SK-N-SH (cell line): ENCODE measurements around the gene CDK4. TPM values are rescaled to one million over a fixed set of nuclear protein-coding genes. Genes with fewer than 3 reads are reported as not detected.

Experiments
- CTCF ChIA-PET: fragments of 300-600, 350-600 bp; formaldehyde crosslinking; extraction: SDS; loops from one replicate; lab custom pipeline; 2021; lab: Yijun Ruan, JAX
- POLR2A ChIA-PET: fragments of 350-600 bp; sonication (Branson Sonifier 250); formaldehyde crosslinking; extraction: SDS; loops from one replicate; lab custom pipeline; 2020; ENCODE audit warnings: antibody characterized with exemption, inconsistent platforms; lab: Yijun Ruan, JAX
- DNase-seq: peaks from one replicate; pipeline ENCODE4 v3.0.0; 2012
- H2AFZ ChIP-seq: fragments of 200-600 bp; sonication (generic); 2 replicates; pipeline ENCODE4 v1.8.1; 2016; ENCODE audit warnings: antibody characterized with exemption, mild to moderate bottlenecking, low read depth
- H3F3A ChIP-seq: fragments of 200-600 bp; sonication (generic); replicated peaks from 2 replicates; pipeline ENCODE3; 2016; ENCODE audit warnings: antibody characterized with exemption, mild to moderate bottlenecking; ENCODE audit not compliant: insufficient read depth
- H3K27ac ChIP-seq, 2 experiments: fragments of 200-500 bp in 1 of 2; fragments of 200-600 bp in 1 of 2; sonication (Bioruptor generic) in 1 of 2; sonication (generic), shearing (Covaris generic) in 1 of 2; 2 replicates each; pipeline versions ENCODE4 v1.5.1 to v1.6.1; 2014 to 2016; ENCODE audit warnings: low read depth in 2 of 2, inconsistent platforms in 1 of 2, low read length in 1 of 2, mild to moderate bottlenecking in 1 of 2, mixed read lengths in 1 of 2
- H3K27me3 ChIP-seq: fragments of 200-600 bp; sonication (generic), shearing (Covaris generic); 2 replicates; pipeline ENCODE4 v1.6.1; 2016; ENCODE audit warnings: mixed run types; ENCODE audit not compliant: insufficient read depth
- H3K36me3 ChIP-seq, 2 experiments: fragments of 200-500 bp in 1 of 2; fragments of 200-600 bp in 1 of 2; sonication (Bioruptor generic) in 1 of 2; sonication (generic) in 1 of 2; replicated peaks in 1 of 2; 2 replicates each; pipeline versions ENCODE3 to v1.5.1; 2014 to 2016; ENCODE audit warnings: low read length in 1 of 2, mild to moderate bottlenecking in 1 of 2; ENCODE audit not compliant: insufficient read depth in 2 of 2, control insufficient read depth in 1 of 2
- H3K4me1 ChIP-seq, 2 experiments: fragments of 200-500 bp in 1 of 2; fragments of 200-600 bp in 1 of 2; sonication (Bioruptor generic) in 1 of 2; sonication (generic), shearing (Covaris generic) in 1 of 2; 2 replicates each; pipeline versions ENCODE4 v1.5.1 to v1.6.1; 2014 to 2016; ENCODE audit warnings: low read depth in 1 of 2, low read length in 1 of 2, mixed run types in 1 of 2; ENCODE audit not compliant: insufficient read depth in 2 of 2, control insufficient read depth in 1 of 2
- H3K4me2 ChIP-seq: fragments of 200-600 bp; sonication (generic), shearing (Covaris generic); 2 replicates; pipeline ENCODE4 v1.6.1; 2017; ENCODE audit warnings: mixed run types
- H3K4me3 ChIP-seq, 2 experiments: fragments of 200-500 bp in 1 of 2; fragments of 200-600 bp in 1 of 2; sonication (Bioruptor generic) in 1 of 2; sonication (generic), shearing (Covaris generic) in 1 of 2; 2 replicates each; pipeline versions ENCODE4 v1.5.1 to v1.8.1; 2014 to 2016; ENCODE audit warnings: low read depth in 2 of 2, inconsistent platforms in 1 of 2, low read length in 1 of 2, mild to moderate bottlenecking in 1 of 2, mixed read lengths in 1 of 2, moderate library complexity in 1 of 2
- H3K79me2 ChIP-seq: fragments of 200-600 bp; sonication (generic); 2 replicates; pipeline ENCODE4 v1.8.1; 2017; ENCODE audit warnings: mild to moderate bottlenecking; ENCODE audit not compliant: insufficient read depth
- H3K9ac ChIP-seq: fragments of 200-600 bp; sonication (generic); 2 replicates; pipeline ENCODE4 v1.6.1; 2017; ENCODE audit warnings: mixed run types
- H3K9me2 ChIP-seq: fragments of 200-600 bp; sonication (generic); 2 replicates; pipeline ENCODE4 v1.6.1; 2017; ENCODE audit warnings: mixed run types
- H3K9me3 ChIP-seq: fragments of 200-600 bp; sonication (generic); 2 replicates; pipeline ENCODE4 v1.6.1; 2017; ENCODE audit warnings: mixed run types, mild to moderate bottlenecking, moderate library complexity
- H4K20me1 ChIP-seq: fragments of 200-600 bp; sonication (generic); 2 replicates; pipeline ENCODE4 v1.6.1; 2017; ENCODE audit warnings: mild to moderate bottlenecking, mixed run types; ENCODE audit not compliant: insufficient read depth
- CHD2 ChIP-seq: fragments of 150-350 bp; IDR thresholded peaks from 2 replicates; pipeline ENCODE4 v1.6.1; 2018; ENCODE audit warnings: low read length; ENCODE audit not compliant: partially characterized antibody
- EP300 ChIP-seq, 2 experiments: IDR thresholded peaks; 2 replicates each; pipeline versions ENCODE4 v1.4.0 to v1.6.1; 2012; ENCODE audit warnings: borderline replicate concordance in 1 of 2, low read depth in 1 of 2, low read length in 1 of 2
- FOSL2 ChIP-seq: IDR thresholded peaks from 2 replicates; pipeline ENCODE4 v1.4.0; 2012; ENCODE audit warnings: low read depth, mild to moderate bottlenecking, moderate library complexity, borderline replicate concordance
- FOXM1 ChIP-seq: IDR thresholded peaks from 2 replicates; pipeline ENCODE4 v1.4.0; 2012; ENCODE audit warnings: low read depth, mild to moderate bottlenecking
- GABPA ChIP-seq: IDR thresholded peaks from 2 replicates; pipeline ENCODE4 v1.4.0; 2012; ENCODE audit warnings: low read depth, mild to moderate bottlenecking
- JUND ChIP-seq: IDR thresholded peaks from 2 replicates; pipeline ENCODE4 v1.4.0; 2012
- MEF2A ChIP-seq: IDR thresholded peaks from 2 replicates; pipeline ENCODE4 v1.4.0; 2012; ENCODE audit warnings: low read depth, borderline replicate concordance
- NRF1 ChIP-seq: IDR thresholded peaks from 2 replicates; pipeline ENCODE4 v1.6.1; 2012; ENCODE audit warnings: low read depth, mild to moderate bottlenecking, low read length
- RAD21 ChIP-seq: IDR thresholded peaks from 2 replicates; pipeline ENCODE4 v1.6.1; 2012; ENCODE audit warnings: mild to moderate bottlenecking, low read length
- RCOR1 ChIP-seq: fragments of 150-350 bp; IDR thresholded peaks from 2 replicates; pipeline ENCODE4 v1.6.1; 2017; ENCODE audit warnings: antibody characterized with exemption, low read length
- RFX5 ChIP-seq: IDR thresholded peaks from 2 replicates; pipeline ENCODE4 v1.6.1; 2012; ENCODE audit warnings: mild to moderate bottlenecking, improper control_type of control experiment, low read length
- RXRA ChIP-seq: IDR thresholded peaks from 2 replicates; pipeline ENCODE4 v1.4.0; 2012; ENCODE audit warnings: low read depth, mild to moderate bottlenecking, borderline replicate concordance
- SIN3A ChIP-seq: IDR thresholded peaks from 2 replicates; pipeline ENCODE4 v1.6.1; 2012; ENCODE audit warnings: low read depth, mild to moderate bottlenecking, low read length, moderate library complexity, borderline replicate concordance
- SMC3 ChIP-seq: IDR thresholded peaks from 2 replicates; pipeline ENCODE4 v1.6.1; 2012; ENCODE audit warnings: low read depth, low read length, improper control_type of control experiment
- TAF1 ChIP-seq: IDR thresholded peaks from 2 replicates; pipeline ENCODE4 v1.6.1; 2012; ENCODE audit warnings: low read depth, mild to moderate bottlenecking, low read length, moderate library complexity, borderline replicate concordance
- TCF12 ChIP-seq: IDR thresholded peaks from 2 replicates; pipeline ENCODE4 v1.4.0; 2012
- TEAD4 ChIP-seq: IDR thresholded peaks from 2 replicates; pipeline ENCODE4 v1.4.0; 2012; ENCODE audit warnings: mild to moderate bottlenecking, borderline replicate concordance; ENCODE audit not compliant: insufficient read depth
- YY1 ChIP-seq: IDR thresholded peaks from 2 replicates; pipeline ENCODE4 v1.4.0; 2012; ENCODE audit warnings: low read depth, mild to moderate bottlenecking
- WGBS: methylation state at CpG from one replicate; pipeline ENCODE4 v1.1.6; 2017; ENCODE audit warnings: low lambda C conversion rate; 5-methylcytosine and 5-hydroxymethylcytosine counted together
- polyA plus RNA-seq, 3 experiments: library from polyadenylated mRNA; depleted of rRNA; stranded (reverse); fragments of >200 nt; gene quantifications; 2 replicates each; pipeline ENCODE4 v1.2.3, GENCODE V29; 2012
- TF ChIP-seq, protein P1 (sequence below): fragments of 150-350 bp; IDR thresholded peaks from 2 replicates; pipeline ENCODE4 v1.6.1; 2016; ENCODE audit warnings: mild to moderate bottlenecking, low read depth, low read length
- TF ChIP-seq, protein P2 (sequence below): fragments of 150-350 bp; IDR thresholded peaks from 2 replicates; pipeline ENCODE4 v1.6.1; 2017; ENCODE audit warnings: antibody characterized with exemption, low read length, low read depth, borderline replicate concordance
- TF ChIP-seq, protein P3 (sequence below): IDR thresholded peaks from 2 replicates; pipeline ENCODE4 v1.4.0; 2012; ENCODE audit warnings: low read depth
- TF ChIP-seq, protein P4 (sequence below): IDR thresholded peaks from 2 replicates; pipeline ENCODE4 v1.4.0; 2012; ENCODE audit warnings: low read depth, borderline replicate concordance
- TF ChIP-seq, protein P5 (sequence below): IDR thresholded peaks from 2 replicates; pipeline ENCODE4; 2012

Gene CDK4
- polyA plus RNA-seq, 1 of the 3 experiments (the other 2 are of a cell fraction): 324 TPM

DNA sequence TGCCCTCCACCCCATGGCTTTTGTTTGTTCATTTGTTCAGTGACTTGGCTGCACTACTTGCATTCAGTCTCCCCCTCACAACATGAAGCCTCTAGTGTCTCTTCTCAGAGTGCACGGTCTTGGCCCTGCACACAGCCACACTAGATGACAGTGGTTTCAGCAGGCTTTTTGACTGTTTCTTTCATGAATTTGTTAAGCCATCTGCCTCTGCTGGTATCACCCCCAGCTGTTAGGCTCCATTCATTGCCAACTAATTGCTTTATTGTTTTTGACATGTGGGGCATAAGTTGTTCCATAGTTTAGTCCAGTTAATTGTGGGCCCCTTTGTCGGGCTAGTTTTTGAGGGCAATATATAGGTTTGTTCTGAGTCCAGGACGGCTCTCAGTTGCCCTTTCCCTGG is 39.4 kb downstream of the CDK4 start:
- Histone ChIP-seq H3K4me1 (no peaks in the 10 kb centered on the region), H3K79me2 (no peaks in the 10 kb centered on the region)
- TF ChIP-seq TAF1 (no peak), FOSL2 (no peak), TCF12 (no peak), RXRA (no peak), JUND (no peak), FOXM1 (no peak), SIN3A (no peak), MEF2A (no peak), YY1 (no peak), RAD21 (no peak), NRF1 (no peak), RCOR1 (no peak)
- TF ChIP-seq, protein P1, sequence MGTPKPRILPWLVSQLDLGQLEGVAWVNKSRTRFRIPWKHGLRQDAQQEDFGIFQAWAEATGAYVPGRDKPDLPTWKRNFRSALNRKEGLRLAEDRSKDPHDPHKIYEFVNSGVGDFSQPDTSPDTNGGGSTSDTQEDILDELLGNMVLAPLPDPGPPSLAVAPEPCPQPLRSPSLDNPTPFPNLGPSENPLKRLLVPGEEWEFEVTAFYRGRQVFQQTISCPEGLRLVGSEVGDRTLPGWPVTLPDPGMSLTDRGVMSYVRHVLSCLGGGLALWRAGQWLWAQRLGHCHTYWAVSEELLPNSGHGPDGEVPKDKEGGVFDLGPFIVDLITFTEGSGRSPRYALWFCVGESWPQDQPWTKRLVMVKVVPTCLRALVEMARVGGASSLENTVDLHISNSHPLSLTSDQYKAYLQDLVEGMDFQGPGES: no peak
- TF ChIP-seq, protein P2, sequence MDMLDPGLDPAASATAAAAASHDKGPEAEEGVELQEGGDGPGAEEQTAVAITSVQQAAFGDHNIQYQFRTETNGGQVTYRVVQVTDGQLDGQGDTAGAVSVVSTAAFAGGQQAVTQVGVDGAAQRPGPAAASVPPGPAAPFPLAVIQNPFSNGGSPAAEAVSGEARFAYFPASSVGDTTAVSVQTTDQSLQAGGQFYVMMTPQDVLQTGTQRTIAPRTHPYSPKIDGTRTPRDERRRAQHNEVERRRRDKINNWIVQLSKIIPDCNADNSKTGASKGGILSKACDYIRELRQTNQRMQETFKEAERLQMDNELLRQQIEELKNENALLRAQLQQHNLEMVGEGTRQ: no peak
- TF ChIP-seq, protein P3, sequence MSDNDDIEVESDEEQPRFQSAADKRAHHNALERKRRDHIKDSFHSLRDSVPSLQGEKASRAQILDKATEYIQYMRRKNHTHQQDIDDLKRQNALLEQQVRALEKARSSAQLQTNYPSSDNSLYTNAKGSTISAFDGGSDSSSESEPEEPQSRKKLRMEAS: no peak
- TF ChIP-seq, all 33 proteins: peak for 0
- H3K9me3 ChIP-seq: peaks cover 8% of the 10 kb centered on the region
- WGBS: 94% methylated on average over 3 of the region's 3 CpGs
- DNase-seq: no peak
- POLR2A ChIA-PET: no interaction called here
- H2AFZ ChIP-seq: no peak overlapping the region
- H3K4me3 ChIP-seq: no peak overlapping the region
- no peak overlapping the region for H3K4me2 ChIP-seq
- no peaks in the 10 kb centered on the region for H3K27me3 ChIP-seq
- no peaks in the 10 kb centered on the region for H4K20me1 ChIP-seq
- peaks cover 10 to 33% of the 10 kb centered on the region in 2 experiments for H3K36me3 ChIP-seq
- H3K9ac ChIP-seq: no peak overlapping the region
- H3K9me2 ChIP-seq: no peaks in the 10 kb centered on the region
- H3K27ac ChIP-seq: no peak overlapping the region
- CTCF ChIA-PET: interaction anchor here (1.1 to 2.3 kb wide), 3 partner anchors 9 to 130 kb away, joined by 5 to 12 read pairs (median 7); no protein-coding TSS in a partner anchor
- H3F3A ChIP-seq: peaks cover 10% of the 10 kb centered on the region

DNA sequence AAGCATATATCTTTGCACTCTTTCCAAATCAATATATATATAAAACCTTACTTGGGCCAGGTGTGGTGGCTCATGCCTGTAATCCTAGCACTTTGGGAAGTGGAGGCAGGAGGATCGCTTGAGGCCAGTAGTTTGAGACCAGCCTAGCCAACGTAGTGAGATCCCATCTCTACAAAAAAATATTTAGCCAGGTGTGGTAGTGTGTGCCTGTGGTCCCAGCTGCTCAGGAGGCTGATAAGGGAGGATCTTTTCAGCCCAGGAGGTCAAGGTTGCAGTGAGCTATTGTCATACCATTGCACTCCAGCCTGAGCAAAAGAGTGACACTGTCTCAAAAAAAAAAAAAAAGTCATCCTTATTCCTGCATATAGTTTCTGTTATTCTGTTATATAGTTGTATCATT is 43.8 kb downstream of the CDK4 start:
- ChIA-PET POLR2A (no interaction called here), CTCF (interaction anchor here (0.9 to 1.3 kb wide), 3 partner anchors 14 to 18 kb away, joined by 5 read pairs; partner anchors contain the start of gene OS9)
- Histone ChIP-seq H3K9me2 (no peaks in the 10 kb centered on the region), H3F3A (peaks cover 14% of the 10 kb centered on the region), H3K4me3 (no peak overlapping the region), H2AFZ (no peak overlapping the region), H3K4me2 (no peak overlapping the region), H3K79me2 (no peaks in the 10 kb centered on the region), H3K27me3 (no peaks in the 10 kb centered on the region), H3K4me1 (no peaks in the 10 kb centered on the region), H4K20me1 (no peaks in the 10 kb centered on the region), H3K27ac (no peak overlapping the region), H3K36me3 (peaks cover 0 to 58% of the 10 kb centered on the region in 2 experiments)
- WGBS: 88% methylated on average over 2 of the region's 2 CpGs
- no peak for DNase-seq
- TF ChIP-seq SMC3 (no peak), SIN3A (no peak), RAD21 (no peak), RFX5 (no peak), CHD2 (no peak), NRF1 (no peak), TEAD4 (no peak), GABPA (no peak), JUND (no peak), TCF12 (no peak), EP300 (IDR thresholded peaks at IDR 0.05; ENCODE audit: borderline replicate concordance in 1 of 2, low read depth in 1 of 2, low read length in 1 of 2) (no peak), RCOR1 (no peak)
- TF ChIP-seq, protein P2: no peak
- TF ChIP-seq, protein P4, sequence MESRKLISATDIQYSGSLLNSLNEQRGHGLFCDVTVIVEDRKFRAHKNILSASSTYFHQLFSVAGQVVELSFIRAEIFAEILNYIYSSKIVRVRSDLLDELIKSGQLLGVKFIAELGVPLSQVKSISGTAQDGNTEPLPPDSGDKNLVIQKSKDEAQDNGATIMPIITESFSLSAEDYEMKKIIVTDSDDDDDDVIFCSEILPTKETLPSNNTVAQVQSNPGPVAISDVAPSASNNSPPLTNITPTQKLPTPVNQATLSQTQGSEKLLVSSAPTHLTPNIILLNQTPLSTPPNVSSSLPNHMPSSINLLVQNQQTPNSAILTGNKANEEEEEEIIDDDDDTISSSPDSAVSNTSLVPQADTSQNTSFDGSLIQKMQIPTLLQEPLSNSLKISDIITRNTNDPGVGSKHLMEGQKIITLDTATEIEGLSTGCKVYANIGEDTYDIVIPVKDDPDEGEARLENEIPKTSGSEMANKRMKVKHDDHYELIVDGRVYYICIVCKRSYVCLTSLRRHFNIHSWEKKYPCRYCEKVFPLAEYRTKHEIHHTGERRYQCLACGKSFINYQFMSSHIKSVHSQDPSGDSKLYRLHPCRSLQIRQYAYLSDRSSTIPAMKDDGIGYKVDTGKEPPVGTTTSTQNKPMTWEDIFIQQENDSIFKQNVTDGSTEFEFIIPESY: no peak
- TF ChIP-seq, protein P5, sequence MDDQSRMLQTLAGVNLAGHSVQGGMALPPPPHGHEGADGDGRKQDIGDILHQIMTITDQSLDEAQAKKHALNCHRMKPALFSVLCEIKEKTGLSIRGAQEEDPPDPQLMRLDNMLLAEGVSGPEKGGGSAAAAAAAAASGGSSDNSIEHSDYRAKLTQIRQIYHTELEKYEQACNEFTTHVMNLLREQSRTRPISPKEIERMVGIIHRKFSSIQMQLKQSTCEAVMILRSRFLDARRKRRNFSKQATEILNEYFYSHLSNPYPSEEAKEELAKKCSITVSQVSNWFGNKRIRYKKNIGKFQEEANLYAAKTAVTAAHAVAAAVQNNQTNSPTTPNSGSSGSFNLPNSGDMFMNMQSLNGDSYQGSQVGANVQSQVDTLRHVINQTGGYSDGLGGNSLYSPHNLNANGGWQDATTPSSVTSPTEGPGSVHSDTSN: no peak
- TF ChIP-seq, all 33 proteins: peak for 0
- no peak overlapping the region for H3K9ac ChIP-seq
- peaks cover 13% of the 10 kb centered on the region for H3K9me3 ChIP-seq
